Right lung (tissue), 10 donors: ENCODE measurements around the gene ADAMTS1. TPM values are rescaled to one million over a fixed set of nuclear protein-coding genes. Genes with fewer than 3 reads are reported as not detected.
A peak's percentile ranks its signal among the peaks of the same experiment; 100 is the strongest.
"Not testable (repeated sequence)": the region's sequence is repeated elsewhere in the genome, so short reads cannot be mapped to it uniquely, and the experiment has no call there.

Experiments
- DNase-seq, 2 donors: peaks; one replicate each; pipeline ENCODE4 v3.0.0-alpha.2; 2013
- long read RNA-seq, 8 donors: transcript quantifications; one replicate each; lab custom pipeline, GENCODE V29; 2026
- polyA plus RNA-seq, 5 donors: library from polyadenylated mRNA; unstranded; fragments of 120-200 nt; gene quantifications; one replicate each; pipeline versions ENCODE4 v1.2.1 to v1.2.3, GENCODE V29; 2013; ENCODE audit warnings: inconsistent platforms in 1 of 5, low replicate concordance in 1 of 5; ENCODE audit not compliant: insufficient read length in 5 of 5, insufficient read depth in 1 of 5

The ADAMTS1 gene
- 100 to 1,000 TPM in 2 of 5 donors, 10 to 100 TPM in 3; 66.4 to 145 (median 73.1) TPM for polyA plus RNA-seq
- long read RNA-seq, donor 1, full-length matches to known transcripts, result 20 of 50 reads
- long read RNA-seq, donor 1, partial matches to known transcripts, result 30 of 50 reads
- long read RNA-seq, donor 1, other reads (novel, unspliced or antisense), result 0 of 50 reads
- long read RNA-seq, donor 2, full-length matches to known transcripts, result 17 of 22 reads
- long read RNA-seq, donor 2, partial matches to known transcripts, result 5 of 22 reads
- long read RNA-seq, donor 2, other reads (novel, unspliced or antisense), result 0 of 22 reads
- long read RNA-seq, donor 3, full-length matches to known transcripts, result 15 of 26 reads
- long read RNA-seq, donor 3, partial matches to known transcripts, result 11 of 26 reads
- long read RNA-seq, donor 3, other reads (novel, unspliced or antisense), result 0 of 26 reads
- long read RNA-seq, donor 4, full-length matches to known transcripts, result 17 of 29 reads
- long read RNA-seq, donor 4, partial matches to known transcripts, result 12 of 29 reads
- long read RNA-seq, donor 4, other reads (novel, unspliced or antisense), result 0 of 29 reads
- long read RNA-seq, donor 5, full-length matches to known transcripts, result 18 of 44 reads
- long read RNA-seq, donor 5, partial matches to known transcripts, result 26 of 44 reads
- long read RNA-seq, donor 5, other reads (novel, unspliced or antisense), result 0 of 44 reads
- long read RNA-seq, donor 6, full-length matches to known transcripts, result 33 of 73 reads
- long read RNA-seq, donor 6, partial matches to known transcripts, result 40 of 73 reads
- long read RNA-seq, donor 6, other reads (novel, unspliced or antisense), result 0 of 73 reads
- long read RNA-seq, donor 7, full-length matches to known transcripts, result 31 of 47 reads
- long read RNA-seq, donor 7, partial matches to known transcripts, result 16 of 47 reads
- long read RNA-seq, donor 7, other reads (novel, unspliced or antisense), result 0 of 47 reads
- long read RNA-seq, donor 8, full-length matches to known transcripts, result 7 of 7 reads
- long read RNA-seq, donor 8, partial matches to known transcripts, result 0 of 7 reads
- long read RNA-seq, donor 8, other reads (novel, unspliced or antisense), result 0 of 7 reads

DNA sequence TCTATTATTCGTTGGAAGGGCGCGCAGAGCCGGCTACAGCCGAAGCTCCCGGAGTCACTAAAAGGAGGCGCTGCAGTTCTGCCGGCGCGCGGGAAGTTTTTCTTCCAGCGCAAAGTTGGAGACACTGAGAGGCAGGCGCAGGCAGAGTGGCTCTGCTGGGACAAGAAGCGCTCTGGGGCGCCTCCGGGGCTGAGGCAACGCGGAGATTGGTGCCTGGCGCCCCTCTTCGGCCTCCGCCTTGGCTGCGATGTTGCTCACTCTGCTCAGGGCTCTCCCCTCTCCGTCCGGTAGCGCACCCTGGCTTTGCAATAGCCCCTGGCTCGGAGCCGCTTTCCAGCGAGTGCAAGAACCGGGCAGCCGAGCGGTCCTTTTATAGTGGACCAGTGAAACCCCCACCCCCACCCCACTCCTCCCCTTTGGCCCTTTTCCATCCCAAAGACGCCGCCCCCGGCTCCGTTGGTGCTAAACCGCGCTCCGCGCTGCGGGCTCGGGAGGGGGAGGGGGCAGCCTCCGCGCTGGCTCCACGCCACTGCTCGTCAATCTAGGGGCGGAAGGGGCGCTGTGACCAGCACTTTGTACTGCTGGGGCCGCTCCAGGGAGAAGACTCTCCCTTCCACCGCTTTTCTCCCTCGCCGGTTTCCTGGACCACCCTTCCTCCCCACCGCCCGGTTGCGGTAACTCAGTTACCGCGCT is at the start of gene ADAMTS1:
ADAMTS1 (minus strand) TSS at position 344 of the 693 bp plus-strand sequence. CDS start 455 bp downstream, outside the sequence.
- DNase-seq, result peak; percentile 97

DNA sequence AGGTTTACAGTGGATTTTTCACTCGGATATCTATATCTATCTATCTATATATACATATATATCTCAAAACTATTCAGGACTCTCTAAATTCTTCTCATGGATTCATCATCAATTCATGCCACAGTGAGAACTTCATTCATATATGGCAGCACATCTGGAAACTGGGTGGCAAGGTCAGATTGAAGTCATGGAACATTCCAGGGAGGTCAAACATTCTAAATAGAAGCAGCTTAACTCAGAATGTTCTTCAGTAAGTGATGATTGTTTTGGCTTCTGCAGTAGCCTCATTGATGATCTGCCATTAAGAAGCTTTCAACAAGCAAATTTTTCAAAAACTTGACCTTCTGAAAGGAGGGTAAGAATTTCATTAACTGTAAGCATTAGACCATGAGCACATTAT is 46.9 kb upstream of the ADAMTS1 start:
- DNase-seq, result no peak

DNA sequence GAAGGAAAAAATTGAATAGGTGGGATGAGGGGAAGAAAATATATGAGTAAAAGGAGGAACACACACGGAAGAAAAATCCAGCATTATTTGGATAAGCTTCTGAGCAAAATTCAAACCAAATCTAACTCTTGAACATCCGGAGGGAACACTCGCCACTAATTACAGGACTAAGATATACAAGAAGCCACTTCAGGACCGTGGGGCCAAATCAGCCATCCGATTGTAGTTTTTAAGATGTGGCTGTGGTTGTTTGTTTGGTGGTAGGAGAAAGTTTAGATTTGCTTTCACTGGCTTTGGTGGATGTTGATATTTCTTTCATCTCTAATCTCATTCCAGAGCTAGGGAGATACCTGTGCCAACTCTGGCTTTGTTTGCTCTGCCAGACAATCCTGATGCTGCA is 43.7 kb upstream of the ADAMTS1 start:
- no peak for DNase-seq

DNA sequence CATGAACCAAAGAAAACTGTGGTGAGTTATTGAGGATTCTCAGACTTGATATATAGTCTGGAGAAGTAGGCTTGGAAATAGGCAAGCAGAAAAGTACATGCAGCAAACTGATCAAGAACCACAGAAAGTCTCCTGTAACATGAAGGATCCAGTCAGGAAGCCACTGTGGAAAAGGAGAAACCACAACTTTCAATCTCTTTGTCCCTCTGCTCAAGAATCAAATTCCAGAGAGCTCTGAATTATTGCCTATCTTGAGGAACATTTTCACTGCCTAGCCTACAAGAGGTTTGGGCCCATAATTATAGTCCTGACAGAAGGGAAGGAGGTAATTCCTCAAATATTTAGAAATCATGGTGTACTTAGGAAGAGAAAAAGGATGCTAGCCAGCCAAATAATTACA is 43.0 kb upstream of the ADAMTS1 start:
- no peak for DNase-seq

DNA sequence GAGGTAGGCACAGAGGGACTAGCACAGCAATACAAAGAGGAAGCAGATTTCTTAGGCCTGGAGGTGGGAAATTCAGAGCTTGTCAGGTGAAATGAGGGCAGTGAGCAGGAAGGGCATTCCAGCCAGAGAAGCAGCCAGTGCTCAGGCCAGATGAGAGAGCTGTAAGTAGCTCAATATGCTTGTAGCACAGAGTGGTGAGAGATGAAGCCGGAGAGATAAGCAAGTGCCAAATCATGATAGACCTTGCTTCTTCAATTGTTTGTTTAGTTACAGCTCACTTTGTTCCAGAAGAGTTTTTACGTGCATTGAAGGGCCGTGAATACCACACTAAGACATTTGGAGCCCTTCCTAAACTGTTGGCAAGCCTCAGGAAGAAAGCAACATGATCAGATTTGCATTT is 42.0 kb upstream of the ADAMTS1 start:
- DNase-seq, result no peak

DNA sequence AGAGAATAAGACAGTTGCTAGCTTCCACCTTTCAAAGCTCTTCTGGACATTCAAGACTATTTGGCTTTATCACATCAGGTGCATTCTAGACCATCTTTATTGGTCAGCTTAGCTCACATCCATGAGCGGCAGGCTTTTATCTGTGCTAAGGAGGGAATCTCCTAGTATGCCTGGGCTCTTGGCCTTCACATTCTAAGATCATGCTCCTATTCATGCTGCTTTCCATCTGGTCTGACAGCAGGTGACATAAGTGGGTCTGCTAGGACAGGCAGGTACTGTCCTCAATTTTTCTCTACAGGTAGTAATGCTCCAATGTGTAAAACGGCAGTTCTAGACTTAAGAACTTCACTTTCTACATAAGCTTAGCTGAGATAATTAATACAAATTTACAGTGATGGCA is 39.2 kb upstream of the ADAMTS1 start:
- no peak for DNase-seq

DNA sequence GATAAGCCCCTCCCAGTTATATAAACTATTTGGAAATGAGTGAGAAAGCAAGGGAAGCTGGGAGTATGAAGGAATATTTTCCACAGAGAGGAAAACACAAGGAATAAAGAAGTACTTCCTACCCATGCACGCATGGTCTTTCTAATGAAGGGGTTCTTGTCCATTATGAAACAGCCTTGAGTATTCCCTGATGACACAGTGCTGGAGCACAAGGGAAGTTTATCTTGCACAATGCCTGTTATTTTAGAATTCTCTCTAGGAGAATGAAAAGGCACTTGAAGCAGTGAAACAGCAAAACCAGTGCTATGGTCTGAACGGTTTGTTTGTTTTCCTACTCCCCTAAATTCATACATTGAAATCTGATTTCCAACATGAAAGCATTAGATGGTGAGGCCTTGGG is 38.6 kb upstream of the ADAMTS1 start:
- no peak for DNase-seq

DNA sequence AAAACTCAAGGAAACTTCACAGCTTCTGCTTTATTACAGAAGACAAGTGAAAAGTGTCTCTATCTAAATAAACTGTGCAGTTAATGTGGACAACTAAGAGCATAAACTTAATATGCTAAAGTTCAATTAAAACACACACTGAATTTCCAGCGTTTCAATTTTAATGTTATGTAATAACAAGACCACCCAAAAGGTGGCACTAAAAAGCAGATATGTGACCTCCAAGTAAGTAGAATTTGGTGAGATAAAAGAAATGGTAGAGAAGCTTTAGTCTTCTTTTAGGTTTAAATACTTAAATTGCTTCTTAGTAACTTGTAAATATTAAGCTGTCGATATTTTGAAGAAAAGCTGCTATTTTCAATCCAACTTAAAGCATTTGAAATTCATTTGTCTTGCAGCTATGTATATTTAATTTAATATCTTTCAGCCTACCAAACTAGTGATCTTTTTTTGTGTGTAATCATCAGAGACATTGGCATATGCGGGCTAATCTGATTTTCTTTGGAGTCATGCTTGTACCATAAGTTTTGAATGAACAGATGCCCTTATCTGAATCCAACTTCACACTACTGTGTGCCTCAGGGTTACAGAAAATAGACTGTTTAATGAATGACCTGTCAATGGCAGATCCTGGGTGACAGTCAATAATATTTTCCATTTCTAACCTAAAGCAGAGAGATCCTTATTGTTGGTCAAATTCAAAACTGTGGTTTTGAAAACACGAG is 36.5 kb upstream of the ADAMTS1 start:
- peak in 1 of 2 donors; percentile 24 for DNase-seq

DNA sequence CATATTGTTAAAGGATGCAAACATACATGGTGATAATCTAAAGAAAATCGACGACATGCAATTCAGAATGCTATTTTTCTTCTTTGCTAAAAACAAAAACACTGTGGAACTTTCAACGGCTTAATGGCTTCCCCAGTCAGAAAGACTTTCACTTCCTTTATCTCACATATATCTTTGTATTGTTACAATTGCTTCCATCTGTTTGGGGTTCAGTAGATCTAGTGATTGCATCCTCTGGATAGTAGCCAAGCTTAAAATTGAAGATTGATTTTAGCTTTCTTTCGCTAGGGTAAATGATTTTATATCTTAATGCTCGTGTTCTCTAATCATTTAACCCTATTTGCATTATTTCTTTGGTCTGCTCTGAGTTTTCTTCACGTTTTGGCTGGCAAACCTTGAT is 31.8 kb upstream of the ADAMTS1 start:
- DNase-seq, result no peak

DNA sequence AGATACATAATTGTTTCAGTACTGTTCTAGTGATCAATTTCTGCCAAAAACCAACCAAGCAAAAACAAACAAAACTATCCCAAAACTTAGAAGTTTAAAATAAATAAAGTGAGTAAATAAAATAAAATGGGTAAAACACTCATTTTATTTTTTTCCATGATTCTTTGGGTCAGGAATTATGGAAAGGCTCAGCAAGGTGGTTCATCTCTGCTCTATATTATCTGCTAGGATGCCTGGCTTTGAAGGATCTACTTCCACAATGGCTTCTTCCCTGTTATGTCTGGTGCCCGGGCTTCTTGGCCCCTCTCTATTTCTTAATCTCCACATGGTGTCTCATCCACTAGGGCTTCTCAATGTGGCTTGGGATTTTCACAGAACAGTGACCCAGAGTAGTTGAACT is 29.1 kb upstream of the ADAMTS1 start:
- no peak for DNase-seq

DNA sequence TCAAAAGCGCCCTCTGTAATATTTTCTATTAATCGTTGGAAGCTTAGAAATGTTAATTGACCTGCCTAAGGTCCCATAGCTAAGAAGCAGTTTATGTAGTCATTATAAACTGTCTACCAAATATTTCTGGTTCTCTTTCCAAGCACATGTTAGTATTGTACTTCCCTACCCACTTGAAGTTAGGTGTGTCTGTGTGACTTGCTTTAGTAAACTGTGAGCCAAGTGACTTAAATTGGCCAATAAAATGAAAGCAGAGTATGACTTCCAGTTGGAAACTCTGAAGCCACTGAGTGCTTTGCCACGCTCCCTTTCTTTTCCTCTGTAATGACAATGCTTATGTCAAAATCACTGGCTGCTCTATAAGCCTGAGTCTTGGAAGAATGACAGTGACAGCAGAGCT is 20.6 kb upstream of the ADAMTS1 start:
- no peak for DNase-seq

DNA sequence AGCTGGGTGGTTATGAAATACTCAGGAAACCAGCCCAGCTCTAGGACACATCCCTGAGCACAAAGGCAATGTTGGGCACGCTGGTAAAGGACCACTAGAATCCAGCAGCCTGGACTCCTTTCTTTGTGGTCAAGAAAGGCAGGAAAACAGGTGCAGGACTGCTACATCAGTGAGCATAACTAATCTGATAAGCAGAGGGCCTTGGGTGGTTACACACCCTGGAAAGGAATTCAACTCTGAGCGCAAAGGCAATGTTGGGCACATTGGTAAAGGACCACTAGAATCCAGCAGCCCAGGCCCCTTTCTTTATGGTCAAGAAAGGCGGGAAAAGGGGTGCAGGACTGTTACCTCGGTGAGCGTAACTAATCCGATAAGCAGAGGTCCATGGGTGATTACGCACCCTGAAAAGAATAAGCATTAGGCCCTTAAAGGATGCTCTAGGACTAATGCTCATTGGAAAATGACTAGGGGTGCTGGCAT is 11.7 kb upstream of the ADAMTS1 start:
- not testable (repeated sequence) for DNase-seq

DNA sequence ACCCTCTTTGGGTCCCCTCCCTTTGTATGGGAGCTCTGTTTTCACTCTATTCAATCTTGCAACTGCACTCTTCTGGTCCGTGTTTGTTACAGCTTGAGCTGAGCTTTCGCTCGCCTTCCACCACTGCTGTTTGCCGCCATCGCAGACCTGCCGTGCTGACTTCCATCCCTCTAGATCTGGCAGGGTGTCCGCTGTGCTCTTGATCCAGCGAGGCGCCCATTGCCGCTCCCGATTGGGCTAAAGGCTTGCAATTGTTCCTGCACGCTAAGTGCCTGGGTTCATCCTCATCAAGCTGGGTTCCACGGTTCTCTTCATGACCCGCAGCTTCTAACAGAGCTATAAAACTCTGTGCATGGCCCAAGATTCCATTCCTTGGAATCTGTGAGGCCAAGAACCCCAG is 9.5 kb upstream of the ADAMTS1 start:
- not testable (repeated sequence) for DNase-seq

DNA sequence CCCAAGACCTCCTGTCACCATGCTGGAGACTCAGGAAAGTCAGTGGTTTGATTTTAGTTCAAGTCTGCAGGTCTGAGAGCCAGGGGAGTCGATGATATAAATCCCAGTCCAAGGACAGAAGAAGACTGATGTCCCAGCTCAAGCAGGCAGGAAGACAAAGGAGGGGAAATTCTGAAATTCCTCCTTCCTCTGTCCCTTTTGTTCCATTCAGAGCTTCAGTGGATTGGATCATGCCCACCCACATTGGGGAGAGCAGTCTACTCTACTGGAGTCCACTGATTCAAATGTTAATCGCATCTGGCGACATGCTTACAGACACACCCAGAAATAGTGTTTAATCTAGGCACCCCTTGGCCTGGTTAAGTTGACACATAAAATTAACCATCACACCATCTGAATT is 7.2 kb upstream of the ADAMTS1 start:
- no peak for DNase-seq

DNA sequence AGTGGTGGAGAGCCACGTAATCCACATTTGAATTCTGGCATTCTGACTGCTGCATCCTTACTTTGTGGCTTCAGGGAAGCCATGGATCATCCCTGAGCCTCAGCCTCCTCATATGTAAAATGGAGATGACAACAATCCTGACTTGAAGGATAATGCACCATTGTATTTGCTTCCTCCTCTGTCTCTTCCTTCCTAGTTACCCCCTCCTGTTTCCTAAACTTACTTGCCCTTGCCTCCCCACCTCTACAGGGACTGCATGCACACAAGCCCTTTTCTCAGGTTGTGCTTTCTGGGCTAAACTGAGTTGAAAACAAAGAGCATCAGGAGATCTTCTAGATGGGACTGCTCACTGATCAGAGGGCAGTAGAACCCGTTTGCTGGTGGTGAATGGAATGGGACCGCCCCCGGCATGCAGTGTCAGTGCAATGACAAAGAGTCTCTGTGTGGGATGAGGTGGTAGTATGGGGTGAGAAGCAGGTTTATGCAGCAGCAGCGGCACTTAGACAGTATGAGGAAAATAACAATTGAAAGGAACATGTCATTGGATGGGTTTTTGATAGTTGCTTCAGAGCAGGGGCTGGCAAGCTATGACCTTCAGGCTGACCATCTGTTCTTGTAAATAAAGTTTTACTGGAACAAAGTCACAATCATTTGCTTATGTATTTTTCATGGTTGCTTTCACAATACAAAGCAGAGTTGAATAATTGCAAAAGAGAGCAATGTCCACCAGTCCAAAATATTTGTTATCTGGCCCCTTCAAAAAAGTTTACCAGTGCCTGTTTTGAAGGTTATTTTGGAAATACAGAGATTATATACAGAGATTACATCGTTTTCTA is 6.1 kb upstream of the ADAMTS1 start:
- no peak for DNase-seq

DNA sequence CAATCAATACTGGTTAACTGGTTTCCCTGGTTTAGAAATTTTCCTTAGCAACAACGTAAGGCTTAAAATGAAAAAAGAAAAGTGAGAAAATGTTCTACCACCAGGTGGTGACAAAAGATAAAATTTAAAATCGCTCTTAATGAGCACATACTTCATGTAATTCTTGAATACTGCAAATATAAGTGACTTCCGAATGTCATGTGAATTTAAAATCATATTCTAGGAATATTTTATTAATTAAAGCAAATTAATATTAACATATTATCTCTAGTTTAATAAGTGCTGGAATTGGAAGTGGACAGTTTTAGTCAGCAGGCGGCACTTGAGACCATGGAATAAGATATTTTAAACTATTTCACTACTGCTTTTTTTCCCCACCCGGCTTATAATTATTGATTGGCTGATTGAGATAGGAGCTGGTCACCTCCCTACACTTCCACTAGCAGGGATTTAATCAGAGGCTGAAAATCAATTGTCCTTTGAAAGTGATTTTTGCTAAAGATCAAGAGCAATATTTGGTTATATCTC is 5.0 kb upstream of the ADAMTS1 start:
- DNase-seq, result peak in 1 of 2 donors; percentile 55

DNA sequence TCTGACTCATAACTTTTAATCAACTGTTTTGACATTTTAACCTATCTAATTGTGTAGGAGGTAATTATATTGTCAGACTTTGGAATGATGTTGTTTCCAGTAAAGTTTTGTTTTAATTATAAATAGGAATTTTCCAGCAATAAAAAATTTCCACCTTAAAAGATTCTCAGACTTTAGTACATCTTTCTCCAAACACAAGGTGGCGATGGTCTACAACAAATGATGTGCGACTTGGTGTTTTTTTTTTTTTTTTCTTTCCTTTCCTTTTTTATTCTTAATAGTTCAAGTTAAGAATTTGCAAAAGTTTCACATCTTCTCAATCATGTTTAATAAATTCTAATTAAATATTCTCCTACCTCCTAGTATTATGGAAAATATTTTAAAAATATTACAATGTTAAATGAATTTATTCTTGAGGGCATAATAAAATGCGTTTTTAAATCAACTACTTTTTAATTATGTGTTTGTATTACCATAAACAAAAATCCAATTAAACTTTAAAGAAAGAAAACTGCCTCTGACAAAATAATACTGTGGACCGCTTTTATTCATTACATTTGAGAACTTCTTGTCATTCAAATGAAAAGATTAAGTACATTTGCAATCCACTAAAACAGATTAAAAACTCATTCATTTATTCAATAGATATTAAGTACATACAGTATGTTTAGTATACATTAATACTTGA is 4.4 kb upstream of the ADAMTS1 start:
- peak in 1 of 2 donors; percentile 61 for DNase-seq

DNA sequence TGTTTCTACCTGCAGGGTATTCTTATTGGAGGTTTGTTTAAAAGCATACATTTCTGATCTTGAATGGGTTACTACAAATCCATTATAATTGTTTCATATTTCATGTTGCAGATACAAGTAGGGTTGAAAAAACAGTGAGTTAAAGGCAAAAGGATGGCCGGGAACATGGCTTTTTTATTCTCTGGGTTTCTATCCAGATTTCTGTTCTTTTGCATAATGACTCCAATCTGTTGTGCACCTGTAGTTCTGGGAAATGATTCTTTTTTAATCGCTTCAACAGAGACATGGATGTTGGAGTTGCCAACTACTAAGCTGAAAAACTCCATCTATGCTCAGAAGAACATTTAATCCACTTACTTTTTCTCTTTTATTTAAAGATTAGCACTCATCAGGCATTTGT is 2.7 kb upstream of the ADAMTS1 start:
- no peak for DNase-seq

DNA sequence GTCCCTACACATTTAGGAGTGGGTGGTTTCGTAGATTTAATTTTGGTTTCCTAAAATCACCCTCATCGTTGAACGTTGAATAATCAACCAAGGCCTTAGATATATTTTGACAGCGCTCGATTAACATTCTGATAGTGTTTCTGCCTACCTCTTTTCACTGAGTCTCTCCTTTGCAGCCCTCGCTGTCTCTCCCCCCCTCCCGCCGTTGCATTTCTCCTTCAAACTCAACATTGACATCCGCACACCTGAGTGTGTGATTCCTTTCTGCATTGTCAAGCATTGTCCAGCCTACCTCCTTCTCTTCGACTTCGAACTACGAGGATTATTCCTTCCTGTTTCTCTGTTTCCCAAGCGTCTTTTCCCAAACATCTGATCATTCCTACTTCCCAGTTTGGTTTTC is 1.8 kb upstream of the ADAMTS1 start:
- DNase-seq, result no peak
